ENCODE results near the gene UACA. TPM values are rescaled to one million over a fixed set of nuclear protein-coding genes. Genes with fewer than 3 reads are reported as not detected.
A peak's percentile ranks its signal among the peaks of the same experiment; 100 is the strongest.

Gene UACA
- total RNA-seq, 1 experiment from 2014 or later, result 141 TPM

- H3K4me1 ChIP-seq, result peaks cover 13% of the 10 kb centered on the region
- Mint-ChIP-seq H3K36me3 (ENCODE audit: insufficient read depth, unreplicated experiment) (no peaks in the 10 kb centered on the region), H3K27me3 (ENCODE audit: insufficient read depth, unreplicated experiment) (no peaks in the 10 kb centered on the region), H3K4me1 (ENCODE audit: low read depth, unreplicated experiment) (peaks cover 7% of the 10 kb centered on the region), H3K27ac (ENCODE audit: unreplicated experiment) (no peak overlapping the region), H3K9me3 (ENCODE audit: unreplicated experiment) (no peaks in the 10 kb centered on the region), H3K4me3 (ENCODE audit: unreplicated experiment) (no peak overlapping the region)
- no peaks in the 10 kb centered on the region; the same call in 1 of the 2 replicates for H3K9me3 ChIP-seq
- no peak for TF ChIP-seq CTCF (IDR thresholded peaks at IDR 0.05; ENCODE audit: insufficient read depth in 1 of 2, low read depth in 1 of 2, low read length in 1 of 2, severe bottlenecking in 1 of 2, unreplicated experiment in 1 of 2)
- H3K4me3 ChIP-seq (ENCODE audit: low read depth, low read length), result no peak overlapping the region
- H3K36me3 ChIP-seq (ENCODE audit: control insufficient read depth, insufficient read depth, low read length), result no peaks in the 10 kb centered on the region
- ChIA-PET CTCF (no interaction called here), POLR2A (no interaction called here)
- H3K27me3 ChIP-seq (replicated peaks; ENCODE audit: control insufficient read depth, insufficient read depth, low read length), result no peaks in the 10 kb centered on the region
- intact Hi-C loops (cut with micrococcal nuclease; ENCODE audit: unreplicated experiment), result no loop called here
- BruUV-seq (replicated peaks), result no TSS peak
- DNase-seq, result no peak
Observed at GRCh38 chr15:70608144-70608543, 155.2 kb downstream of the UACA start.

- Mint-ChIP-seq H3K36me3 (ENCODE audit: insufficient read depth, unreplicated experiment) (no peaks in the 10 kb centered on the region), H3K4me1 (ENCODE audit: low read depth, unreplicated experiment) (peaks cover 7% of the 10 kb centered on the region), H3K27me3 (ENCODE audit: insufficient read depth, unreplicated experiment) (no peaks in the 10 kb centered on the region), H3K4me3 (ENCODE audit: unreplicated experiment) (no peak overlapping the region), H3K27ac (ENCODE audit: unreplicated experiment) (no peak overlapping the region), H3K9me3 (ENCODE audit: unreplicated experiment) (peaks cover 5% of the 10 kb centered on the region)
- ChIA-PET CTCF (interaction anchor here (0.7 to 1.8 kb wide), 4 partner anchors 21 to 206 kb away, joined by 3 to 4 read pairs (median 4); no protein-coding TSS in a partner anchor), POLR2A (interaction anchor here (0.8 kb wide), 1 partner anchor 21 kb away, joined by 4 read pairs; no protein-coding TSS in a partner anchor)
- Histone ChIP-seq H3K27me3 (replicated peaks; ENCODE audit: control insufficient read depth, insufficient read depth, low read length) (no peaks in the 10 kb centered on the region), H3K4me1 (peaks cover 13% of the 10 kb centered on the region), H3K4me3 (ENCODE audit: low read depth, low read length) (no peak overlapping the region), H3K36me3 (ENCODE audit: control insufficient read depth, insufficient read depth, low read length) (no peaks in the 10 kb centered on the region), H3K9me3 (peaks cover under 1% of the 10 kb centered on the region; the same call in 1 of the 2 replicates)
- TF ChIP-seq CTCF (IDR thresholded peaks at IDR 0.05; ENCODE audit: insufficient read depth in 1 of 2, low read depth in 1 of 2, low read length in 1 of 2, severe bottlenecking in 1 of 2, unreplicated experiment in 1 of 2), result no peak
- DNase-seq, result no peak
- no TSS peak for BruUV-seq (replicated peaks)
- intact Hi-C loops (cut with micrococcal nuclease; ENCODE audit: unreplicated experiment), result no loop called here
Observed at GRCh38 chr15:70605606-70606410, 157.6 kb downstream of the UACA start.

- intact Hi-C loops (cut with micrococcal nuclease; ENCODE audit: unreplicated experiment), result no loop called here
- Mint-ChIP-seq H3K36me3 (ENCODE audit: insufficient read depth, unreplicated experiment) (no peaks in the 10 kb centered on the region), H3K27ac (ENCODE audit: unreplicated experiment) (no peak overlapping the region), H3K27me3 (ENCODE audit: insufficient read depth, unreplicated experiment) (no peaks in the 10 kb centered on the region), H3K4me1 (ENCODE audit: low read depth, unreplicated experiment) (peaks cover 9% of the 10 kb centered on the region), H3K4me3 (ENCODE audit: unreplicated experiment) (no peak overlapping the region), H3K9me3 (ENCODE audit: unreplicated experiment) (peaks cover 12% of the 10 kb centered on the region)
- Histone ChIP-seq H3K9me3 (peaks cover 4% of the 10 kb centered on the region; the same call in 1 of the 2 replicates), H3K4me3 (ENCODE audit: low read depth, low read length) (no peak overlapping the region), H3K36me3 (ENCODE audit: control insufficient read depth, insufficient read depth, low read length) (no peaks in the 10 kb centered on the region), H3K4me1 (peaks cover 16% of the 10 kb centered on the region), H3K27me3 (replicated peaks; ENCODE audit: control insufficient read depth, insufficient read depth, low read length) (no peaks in the 10 kb centered on the region)
- peak in 1 of 2 experiments; percentile 3 for TF ChIP-seq CTCF (IDR thresholded peaks at IDR 0.05; ENCODE audit: insufficient read depth in 1 of 2, low read depth in 1 of 2, low read length in 1 of 2, severe bottlenecking in 1 of 2, unreplicated experiment in 1 of 2)
- BruUV-seq (replicated peaks), result no TSS peak
- POLR2A ChIA-PET, result interaction anchor here (0.8 kb wide), 1 partner anchor 20 kb away, joined by 4 read pairs; no protein-coding TSS in a partner anchor
- CTCF ChIA-PET, result interaction anchor here (0.8 to 1.8 kb wide), 2 partner anchors 29 to 36 kb away, joined by 3 to 4 read pairs; no protein-coding TSS in a partner anchor
- DNase-seq, result no peak
Observed at GRCh38 chr15:70604666-70605315, 158.6 kb downstream of the UACA start.

All from Caco-2 (cell line).